Astrocyte (in vitro differentiated cells and primary cell): ENCODE data around the gene TEX29. TPM values are rescaled to one million over a fixed set of nuclear protein-coding genes. Genes with fewer than 3 reads are reported as not detected.

Experiments
- DNase-seq: peaks from one replicate; pipeline ENCODE4 v3.0.0-alpha.2; 2010; ENCODE audit warnings: low read depth
- FAIRE-seq: peaks from 2 replicates; lab custom pipeline; 2011; peaks lifted over from hg19 to GRCh38; lab: Jason Lieb, UNC
- H2AFZ ChIP-seq: 2 replicates; pipeline ENCODE4 v1.6.0; 2012; ENCODE audit warnings: low read depth, low read length, inconsistent platforms
- H3K27ac ChIP-seq: 2 replicates; pipeline ENCODE4 v1.5.1; 2011; ENCODE audit warnings: low read depth, low read length, inconsistent platforms
- H3K27me3 ChIP-seq: 2 replicates; pipeline ENCODE4 v1.6.0; 2011; ENCODE audit warnings: low read length, inconsistent platforms; ENCODE audit not compliant: insufficient read depth
- H3K36me3 ChIP-seq: 2 replicates; pipeline ENCODE4 v1.5.1; 2011; ENCODE audit warnings: low read length, inconsistent platforms; ENCODE audit not compliant: insufficient read depth
- H3K4me1 ChIP-seq: 2 replicates; pipeline ENCODE4 v1.5.1; 2011; ENCODE audit warnings: low read length, inconsistent platforms; ENCODE audit not compliant: insufficient read depth
- H3K4me2 ChIP-seq: 2 replicates; pipeline ENCODE4 v1.6.0; 2012; ENCODE audit warnings: low read length, inconsistent platforms
- H3K4me3 ChIP-seq: 2 replicates; pipeline ENCODE4 v1.5.1; 2011; ENCODE audit warnings: low read depth, mild to moderate bottlenecking, low read length, inconsistent platforms; ENCODE audit not compliant: insufficient read depth
- H3K79me2 ChIP-seq: 2 replicates; pipeline ENCODE4 v1.6.0; 2012; ENCODE audit warnings: mild to moderate bottlenecking, low read length, inconsistent platforms; ENCODE audit not compliant: insufficient read depth
- H3K9ac ChIP-seq: 2 replicates; pipeline ENCODE4 v1.6.0; 2012; ENCODE audit warnings: mild to moderate bottlenecking, low read length, inconsistent platforms
- H3K9me3 ChIP-seq: 2 replicates; pipeline ENCODE4 v1.5.1; 2012; ENCODE audit warnings: low read depth, mild to moderate bottlenecking, low read length, inconsistent platforms; ENCODE audit not compliant: insufficient read depth
- H4K20me1 ChIP-seq: 2 replicates; pipeline ENCODE4 v1.6.0; 2012; ENCODE audit warnings: low read length, inconsistent platforms; ENCODE audit not compliant: insufficient read depth
- H3K27ac Mint-ChIP-seq: one replicate; pipeline ENCODE4 v1.8.0; 2021; ENCODE audit warnings: mild to moderate bottlenecking, mixed read lengths; ENCODE audit not compliant: unreplicated experiment
- H3K27me3 Mint-ChIP-seq: one replicate; pipeline ENCODE4 v1.8.0; 2021; ENCODE audit warnings: low read depth, mixed read lengths; ENCODE audit not compliant: unreplicated experiment
- H3K36me3 Mint-ChIP-seq: one replicate; pipeline ENCODE4 v1.8.0; 2021; ENCODE audit warnings: low read depth, mixed read lengths; ENCODE audit not compliant: unreplicated experiment
- H3K4me1 Mint-ChIP-seq: one replicate; pipeline ENCODE4 v1.8.0; 2021; ENCODE audit warnings: low read depth, mixed read lengths; ENCODE audit not compliant: unreplicated experiment
- H3K4me3 Mint-ChIP-seq: one replicate; pipeline ENCODE4 v1.8.0; 2021; ENCODE audit warnings: mild to moderate bottlenecking, moderate library complexity, mixed read lengths; ENCODE audit not compliant: unreplicated experiment
- H3K9me3 Mint-ChIP-seq: one replicate; pipeline ENCODE4 v1.8.0; 2021; ENCODE audit warnings: mild to moderate bottlenecking, mixed read lengths; ENCODE audit not compliant: unreplicated experiment
- EZH2 ChIP-seq: IDR thresholded peaks from 2 replicates; pipeline ENCODE4 v1.6.1; 2012; ENCODE audit warnings: mild to moderate bottlenecking, low read length, inconsistent platforms; ENCODE audit not compliant: insufficient read depth
- total RNA-seq: library from RNA; stranded (reverse); gene quantifications from 2 replicates; pipeline ENCODE4 v1.2.1, GENCODE V29; 2021
- TF ChIP-seq, protein P1 (sequence below): IDR thresholded peaks from 2 replicates; pipeline ENCODE4 v1.5.1; 2011; ENCODE audit warnings: low read depth, mild to moderate bottlenecking, inconsistent platforms, low read length, moderate library complexity; ENCODE audit not compliant: insufficient read depth

Gene TEX29
- total RNA-seq, 1 donor from 2014 or later, result 0.43 TPM

DNA sequence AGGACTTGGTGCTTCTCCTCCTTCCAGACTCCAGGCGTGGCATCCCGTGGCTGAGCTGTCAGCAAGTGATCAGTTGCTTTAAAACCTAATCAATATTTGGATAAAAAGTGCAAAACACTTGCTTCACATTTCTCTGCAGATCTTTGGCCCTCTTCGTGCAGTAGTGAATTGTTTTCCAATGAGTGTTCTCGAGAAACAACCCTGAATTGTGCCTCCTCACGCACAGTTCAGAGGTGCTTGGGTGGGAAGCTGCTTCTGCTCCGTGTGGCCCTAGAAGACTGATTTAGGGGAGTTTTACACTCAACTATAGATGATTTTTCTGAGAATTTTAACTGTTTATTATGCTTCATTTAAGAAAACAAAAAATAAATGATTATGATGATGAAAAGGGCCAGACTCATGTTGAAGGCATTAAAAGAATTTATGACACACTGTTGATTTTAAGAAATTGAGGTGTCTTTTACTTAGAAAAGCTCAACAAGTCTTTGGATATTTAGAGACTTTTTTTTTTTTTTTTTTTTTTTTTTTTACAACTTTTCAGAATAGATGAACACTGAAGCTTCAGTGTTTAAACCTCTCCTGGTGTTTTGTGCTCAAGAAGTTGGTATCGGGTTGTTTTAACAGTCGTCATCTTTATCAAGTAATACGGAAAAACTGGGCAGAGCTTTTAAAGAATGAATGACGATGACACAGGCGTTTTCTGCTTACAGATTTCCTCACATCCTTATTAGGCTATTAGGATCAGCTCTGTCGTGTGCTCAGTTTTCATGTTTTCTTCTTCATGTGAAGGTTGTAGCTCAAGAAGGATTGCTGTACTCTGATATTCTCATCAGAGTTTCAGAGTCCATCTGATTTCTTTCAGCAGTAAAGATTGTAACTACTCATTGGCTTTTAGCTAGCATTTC is 39.5 kb upstream of the TEX29 start:
- peak overlapping the region; percentile 81 for H3K9ac ChIP-seq
- Mint-ChIP-seq H3K27ac (peak overlapping the region; percentile 97), H3K4me1 (peaks cover 27% of the 10 kb centered on the region), H3K4me3 (peak overlapping the region; percentile 4), H3K36me3 (peaks cover 17% of the 10 kb centered on the region), H3K27me3 (no peaks in the 10 kb centered on the region), H3K9me3 (no peaks in the 10 kb centered on the region)
- peak overlapping the region; percentile 98 for H3K27ac ChIP-seq
- peaks cover 25% of the 10 kb centered on the region for H3K4me1 ChIP-seq
- TF ChIP-seq, protein P1, sequence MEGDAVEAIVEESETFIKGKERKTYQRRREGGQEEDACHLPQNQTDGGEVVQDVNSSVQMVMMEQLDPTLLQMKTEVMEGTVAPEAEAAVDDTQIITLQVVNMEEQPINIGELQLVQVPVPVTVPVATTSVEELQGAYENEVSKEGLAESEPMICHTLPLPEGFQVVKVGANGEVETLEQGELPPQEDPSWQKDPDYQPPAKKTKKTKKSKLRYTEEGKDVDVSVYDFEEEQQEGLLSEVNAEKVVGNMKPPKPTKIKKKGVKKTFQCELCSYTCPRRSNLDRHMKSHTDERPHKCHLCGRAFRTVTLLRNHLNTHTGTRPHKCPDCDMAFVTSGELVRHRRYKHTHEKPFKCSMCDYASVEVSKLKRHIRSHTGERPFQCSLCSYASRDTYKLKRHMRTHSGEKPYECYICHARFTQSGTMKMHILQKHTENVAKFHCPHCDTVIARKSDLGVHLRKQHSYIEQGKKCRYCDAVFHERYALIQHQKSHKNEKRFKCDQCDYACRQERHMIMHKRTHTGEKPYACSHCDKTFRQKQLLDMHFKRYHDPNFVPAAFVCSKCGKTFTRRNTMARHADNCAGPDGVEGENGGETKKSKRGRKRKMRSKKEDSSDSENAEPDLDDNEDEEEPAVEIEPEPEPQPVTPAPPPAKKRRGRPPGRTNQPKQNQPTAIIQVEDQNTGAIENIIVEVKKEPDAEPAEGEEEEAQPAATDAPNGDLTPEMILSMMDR, result no peak
- no peak for TF ChIP-seq EZH2
- peaks cover 24% of the 10 kb centered on the region for H3K36me3 ChIP-seq
- no peaks in the 10 kb centered on the region for H3K9me3 ChIP-seq
- H2AFZ ChIP-seq, result no peak overlapping the region
- H3K4me2 ChIP-seq, result peak overlapping the region; percentile 75
- H4K20me1 ChIP-seq, result no peaks in the 10 kb centered on the region
- peaks cover 20% of the 10 kb centered on the region for H3K79me2 ChIP-seq
- H3K4me3 ChIP-seq, result peak overlapping the region; percentile 2
- no peaks in the 10 kb centered on the region for H3K27me3 ChIP-seq
- DNase-seq (peak; percentile 72), FAIRE-seq (peak; percentile 9)

DNA sequence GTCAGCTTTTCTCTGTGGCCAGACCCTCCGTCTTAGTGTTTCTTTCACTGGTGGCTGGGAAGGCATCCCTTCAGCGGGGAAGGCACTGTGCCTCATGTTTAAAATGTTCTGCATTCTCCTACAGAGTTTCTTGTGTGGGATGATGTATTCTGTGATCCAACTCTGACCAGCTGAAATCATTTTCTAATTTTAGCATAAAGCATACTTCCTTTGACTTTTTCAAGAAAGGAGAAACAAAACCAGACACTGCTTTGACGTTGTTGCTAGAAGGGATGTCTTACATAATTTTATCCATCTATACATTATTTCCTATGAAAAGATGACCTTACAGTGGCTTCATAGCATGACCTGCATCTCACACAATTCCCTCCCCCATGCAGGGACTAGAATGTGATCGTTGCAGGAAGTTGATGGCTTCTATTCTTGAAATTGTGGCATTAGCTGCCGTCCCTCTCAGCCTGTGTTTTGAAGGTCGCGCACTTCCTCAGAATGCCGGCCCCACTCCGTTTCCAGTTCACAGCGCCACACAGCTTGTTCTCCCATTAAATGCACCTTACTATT is 38.6 kb upstream of the TEX29 start:
- peaks cover 19% of the 10 kb centered on the region for H3K36me3 Mint-ChIP-seq
- Histone ChIP-seq H4K20me1 (peaks cover under 1% of the 10 kb centered on the region), H3K9me3 (no peaks in the 10 kb centered on the region), H3K27me3 (no peaks in the 10 kb centered on the region), H3K79me2 (peaks cover 22% of the 10 kb centered on the region), H3K9ac (peak overlapping the region; percentile 81), H2AFZ (no peak overlapping the region), H3K36me3 (peaks cover 30% of the 10 kb centered on the region), H3K4me2 (peak overlapping the region; percentile 75), H3K4me3 (peak overlapping the region; percentile 1), H3K27ac (peak overlapping the region; percentile 98), H3K4me1 (peaks cover 25% of the 10 kb centered on the region)
- H3K27me3 Mint-ChIP-seq, result no peaks in the 10 kb centered on the region
- H3K4me3 Mint-ChIP-seq, result peak overlapping the region; percentile 4
- H3K4me1 Mint-ChIP-seq, result peaks cover 27% of the 10 kb centered on the region
- DNase-seq (peak; percentile 79), FAIRE-seq (peak; percentile 20)
- peak overlapping the region; percentile 97 for H3K27ac Mint-ChIP-seq
- no peaks in the 10 kb centered on the region for H3K9me3 Mint-ChIP-seq
- TF ChIP-seq EZH2, result no peak
- TF ChIP-seq, protein P1, result no peak
